Left renal cortex interstitium (tissue), 4 donors: Measurements from ENCODE around the gene MYMX. TPM values are rescaled to one million over a fixed set of nuclear protein-coding genes. Genes with fewer than 3 reads are reported as not detected.
"Not testable (repeated sequence)": the region's sequence is repeated elsewhere in the genome, so short reads cannot be mapped to it uniquely, and the experiment has no call there.

Source experiments
- DNase-seq, 4 donors: peaks; one replicate each; pipeline ENCODE4 v3.0.0-alpha.2; 2013; ENCODE audit warnings: low read depth in 4 of 4, low spot score in 2 of 4, missing footprints in 1 of 4
- polyA plus RNA-seq, 4 donors: library from polyadenylated mRNA; unstranded; fragments of 120-200 nt; gene quantifications; one replicate each; pipeline ENCODE4 v1.2.1, GENCODE V29; 2013; ENCODE audit not compliant: insufficient read length in 4 of 4

The MYMX gene
- polyA plus RNA-seq: 1 to 10 TPM in 1 of 4 donors, under 1 TPM in 3; 0.38 to 1.0 (median 0.57) TPM

DNA sequence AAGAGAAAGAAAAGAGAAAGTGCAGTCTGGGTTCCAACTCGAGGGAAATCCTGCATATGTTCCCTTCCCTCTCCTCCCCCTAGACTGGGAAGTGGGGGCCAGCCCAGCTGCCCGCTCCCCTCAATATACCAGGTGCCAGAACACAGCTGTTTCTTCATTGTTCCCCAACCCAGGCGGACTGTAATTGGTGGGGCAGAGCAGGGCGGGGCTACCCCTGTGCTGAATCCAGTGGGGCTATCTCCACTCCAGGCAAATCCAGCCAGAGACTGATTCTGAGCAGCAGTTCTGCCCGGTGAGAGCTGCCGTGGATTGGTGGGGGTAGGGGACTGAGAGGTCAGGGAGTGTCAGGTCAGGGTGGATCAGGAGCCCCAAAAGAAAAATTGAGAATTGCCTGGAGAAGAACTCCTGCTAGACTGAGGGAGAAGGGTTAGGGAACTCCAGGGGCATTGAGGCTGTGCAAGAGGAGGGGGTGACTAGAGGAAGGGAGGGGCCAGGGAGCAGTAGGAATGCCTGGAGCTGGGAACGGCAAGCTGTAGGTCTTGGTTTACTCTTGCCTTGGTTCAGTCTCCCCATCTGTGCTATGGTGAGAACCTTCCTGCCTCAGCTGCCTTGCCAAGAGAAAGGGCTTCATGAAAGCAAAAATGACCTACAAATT lies at the start of gene MYMX:
Gene MYMX, plus strand, starts transcription at position 250 of the 655 bp plus-strand sequence. CDS start 546 bp downstream, outside the sequence.
- DNase-seq: no peak

- DNase-seq: no peak
Measured at GRCh38 chr6:44167567-44167966, 49.2 kb upstream of the MYMX start.

DNA sequence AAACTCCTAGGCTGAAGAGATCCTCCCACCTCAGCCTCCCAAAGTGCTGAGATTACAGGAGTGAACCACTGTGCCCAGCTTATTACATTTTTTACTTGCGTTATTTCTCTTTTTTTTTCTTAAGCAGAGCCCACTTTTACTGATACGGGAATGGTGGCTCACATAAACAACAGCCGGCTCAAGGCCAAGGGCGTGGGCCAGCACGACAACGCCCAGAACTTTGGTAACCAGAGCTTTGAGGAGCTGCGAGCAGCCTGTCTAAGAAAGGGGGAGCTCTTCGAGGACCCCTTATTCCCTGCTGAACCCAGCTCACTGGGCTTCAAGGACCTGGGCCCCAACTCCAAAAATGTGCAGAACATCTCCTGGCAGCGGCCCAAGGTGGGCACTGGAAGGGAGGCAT lies 47.6 kb upstream of the MYMX start:
- DNase-seq: no peak

- no peak for DNase-seq
Measured at GRCh38 chr6:44169886-44170570, 46.7 kb upstream of the MYMX start.

- DNase-seq: no peak
Measured at GRCh38 chr6:44171899-44172546, 44.7 kb upstream of the MYMX start.

- DNase-seq: peak in 3 of 4 donors; percentile 55 to 70 (median 62)
Measured at GRCh38 chr6:44172731-44173500, 43.8 kb upstream of the MYMX start.

- DNase-seq: no peak
Measured at GRCh38 chr6:44176130-44176761, 40.5 kb upstream of the MYMX start.

GRCh38 chr6:44176762-44177509 lies 39.8 kb upstream of the MYMX start:
- no peak for DNase-seq

GRCh38 chr6:44177691-44178423 lies 38.9 kb upstream of the MYMX start:
- no peak for DNase-seq

GRCh38 chr6:44178424-44179071 lies 38.2 kb upstream of the MYMX start:
- no peak for DNase-seq

- DNase-seq: no peak
Measured at GRCh38 chr6:44179072-44179536, 37.6 kb upstream of the MYMX start.

DNA sequence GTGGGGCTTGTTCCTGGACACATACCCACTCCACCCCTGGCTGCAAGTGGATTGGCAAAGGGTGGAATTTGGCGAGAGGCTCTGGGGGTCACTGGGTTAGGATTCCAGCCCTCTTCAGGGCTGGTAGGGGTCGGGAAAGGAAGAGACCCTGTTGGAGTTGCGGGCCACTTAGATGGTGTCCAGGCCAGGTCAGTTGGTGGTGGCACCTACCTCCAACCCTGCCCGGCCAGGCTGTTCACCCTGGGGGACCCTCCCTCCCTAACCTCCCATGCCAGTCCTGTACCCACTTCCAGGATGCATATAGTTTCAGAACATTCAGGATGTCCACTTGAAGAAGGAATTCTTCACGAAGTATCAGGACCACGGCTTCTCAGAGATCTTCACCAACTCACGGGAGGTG lies 37.1 kb upstream of the MYMX start:
- DNase-seq: no peak

GRCh38 chr6:44180406-44180805 lies 36.3 kb upstream of the MYMX start:
- no peak for DNase-seq

DNA sequence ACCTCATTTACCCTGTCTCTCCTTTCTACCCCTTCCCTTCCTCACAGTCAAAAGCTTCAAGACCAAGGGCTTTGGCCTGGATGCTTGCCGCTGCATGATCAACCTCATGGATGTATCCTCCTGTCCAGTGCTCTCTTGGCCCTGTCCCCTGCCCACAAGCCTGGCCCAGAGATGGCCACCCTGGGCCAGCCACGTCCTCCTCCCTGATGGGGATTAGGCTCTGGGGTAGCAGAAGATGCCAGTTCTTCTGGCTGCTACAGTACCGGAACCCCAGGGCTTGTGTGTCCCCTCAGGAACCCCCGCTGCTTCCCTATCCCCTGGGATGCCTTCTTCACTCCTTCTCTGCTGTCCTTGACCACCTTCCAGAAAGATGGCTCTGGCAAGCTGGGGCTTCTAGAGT lies 35.8 kb upstream of the MYMX start:
- no peak for DNase-seq

- DNase-seq: not testable (repeated sequence)
Measured at GRCh38 chr6:44181784-44182183, 34.9 kb upstream of the MYMX start.

DNA sequence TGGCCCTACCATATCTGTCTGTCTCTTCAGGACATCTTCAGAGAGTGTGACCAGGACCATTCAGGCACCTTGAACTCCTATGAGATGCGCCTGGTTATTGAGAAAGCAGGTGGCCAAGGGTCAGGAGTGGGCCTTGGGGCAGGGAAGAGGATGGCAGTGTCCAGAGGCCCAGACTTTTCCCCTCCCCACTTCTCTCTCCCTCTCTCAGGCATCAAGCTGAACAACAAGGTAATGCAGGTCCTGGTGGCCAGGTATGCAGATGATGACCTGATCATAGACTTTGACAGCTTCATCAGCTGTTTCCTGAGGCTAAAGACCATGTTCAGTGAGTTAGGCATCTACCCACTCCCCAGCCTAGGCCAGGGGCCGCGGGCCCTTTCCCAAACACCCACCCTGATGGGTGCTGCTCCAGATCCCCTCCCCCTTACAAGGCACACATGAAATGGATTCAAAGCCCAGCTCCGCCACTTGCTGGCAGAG lies 33.8 kb upstream of the MYMX start:
- DNase-seq: no peak

GRCh38 chr6:44183783-44184182 lies 32.9 kb upstream of the MYMX start:
- no peak for DNase-seq

DNA sequence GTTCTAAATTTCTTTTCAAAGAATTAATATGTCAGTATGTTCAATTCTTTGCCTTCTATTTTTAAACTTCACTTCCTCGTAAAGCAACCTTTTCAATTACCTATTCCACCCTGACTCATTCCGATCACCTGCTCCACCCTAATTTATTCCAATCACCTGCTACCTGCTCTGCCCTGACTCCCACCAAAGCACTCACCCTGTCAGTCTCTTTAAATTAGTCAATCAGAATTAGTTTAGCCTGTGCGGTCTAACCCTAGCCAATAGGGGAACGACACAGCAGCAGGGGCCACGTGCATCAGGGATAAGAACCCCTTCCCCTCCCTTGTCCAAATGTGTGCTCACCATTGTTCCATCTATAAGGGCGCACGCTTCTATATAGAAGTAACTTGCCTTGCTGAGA lies 31.4 kb upstream of the MYMX start:
- not testable (repeated sequence) for DNase-seq
